Caco-2 (cell line): ENCODE data around the gene AGPAT3. TPM values are rescaled to one million over a fixed set of nuclear protein-coding genes. Genes with fewer than 3 reads are reported as not detected.
"Not testable (repeated sequence)": the region's sequence is repeated elsewhere in the genome, so short reads cannot be mapped to it uniquely, and the experiment has no call there.

Experiments
- BruUV-seq: library from RNA; stranded (reverse); fragments of 400-500 nt; replicated peaks from 2 replicates; lab custom pipeline; 2021; lab: Mats Ljungman, UMichigan
- CTCF ChIA-PET: fragments of 300-600 bp; sonication (Branson Sonifier 250); formaldehyde crosslinking; loops from one replicate; lab custom pipeline; 2022; ENCODE audit warnings: antibody characterized with exemption; lab: Charles Lee
- POLR2A ChIA-PET: fragments of 300-600 bp; sonication (Branson Sonifier 250); formaldehyde crosslinking; loops from one replicate; lab custom pipeline; 2022; ENCODE audit warnings: antibody characterized with exemption; lab: Charles Lee
- DNase-seq, 2 experiments: peaks; one replicate each; pipeline versions ENCODE4 v3.0.0 to v3.0.0-alpha.2; 2020 to 2022
- H3K27me3 ChIP-seq: replicated peaks from 2 replicates; pipeline ENCODE4 v1.6.0; 2011; ENCODE audit warnings: low read length; ENCODE audit not compliant: control insufficient read depth, insufficient read depth
- H3K36me3 ChIP-seq: 2 replicates; pipeline ENCODE4 v1.5.1; 2011; ENCODE audit warnings: low read length; ENCODE audit not compliant: control insufficient read depth, insufficient read depth
- H3K4me1 ChIP-seq: fragments of 250-450 bp; sonication (Bioruptor Pico); 2 replicates; pipeline ENCODE4 v1.5.1; 2020; ENCODE audit warnings: mild to moderate bottlenecking
- H3K4me3 ChIP-seq: 2 replicates; pipeline ENCODE4 v1.5.1; 2011; ENCODE audit warnings: low read depth, mild to moderate bottlenecking, control low read depth, low read length
- H3K9me3 ChIP-seq: fragments of 250-450 bp; sonication (Bioruptor Pico); 2 replicates; pipeline ENCODE4 v1.5.1; 2020; ENCODE audit warnings: mild to moderate bottlenecking, moderate library complexity
- H3K27ac Mint-ChIP-seq: one replicate; pipeline ENCODE4 v1.8.0; 2022; ENCODE audit warnings: mixed read lengths; ENCODE audit not compliant: unreplicated experiment
- H3K27me3 Mint-ChIP-seq: one replicate; pipeline ENCODE4 v1.8.0; 2022; ENCODE audit warnings: mixed read lengths; ENCODE audit not compliant: insufficient read depth, unreplicated experiment
- H3K36me3 Mint-ChIP-seq: one replicate; pipeline ENCODE4 v1.8.0; 2022; ENCODE audit warnings: mild to moderate bottlenecking, mixed read lengths; ENCODE audit not compliant: insufficient read depth, unreplicated experiment
- H3K4me1 Mint-ChIP-seq: one replicate; pipeline ENCODE4 v1.8.0; 2022; ENCODE audit warnings: low read depth, mixed read lengths; ENCODE audit not compliant: unreplicated experiment
- H3K4me3 Mint-ChIP-seq: one replicate; pipeline ENCODE4 v1.8.0; 2022; ENCODE audit warnings: mild to moderate bottlenecking, moderate library complexity, mixed read lengths; ENCODE audit not compliant: unreplicated experiment
- H3K9me3 Mint-ChIP-seq: one replicate; pipeline ENCODE4 v1.8.0; 2022; ENCODE audit warnings: mixed read lengths; ENCODE audit not compliant: unreplicated experiment
- CTCF ChIP-seq, 2 experiments: fragments of 200-600 bp in 1 of 2; IDR thresholded peaks; 1 replicate in 1 of 2; 2 replicates in 1 of 2; pipeline versions ENCODE4 v1.5.1 to v1.8.0; 2011 to 2022; ENCODE audit warnings: antibody characterized with exemption in 1 of 2, control low read depth in 1 of 2, inconsistent platforms in 1 of 2, low read depth in 1 of 2, low read length in 1 of 2, mild to moderate bottlenecking in 1 of 2, moderate library complexity in 1 of 2; ENCODE audit not compliant: insufficient read depth in 1 of 2, severe bottlenecking in 1 of 2, unreplicated experiment in 1 of 2
- intact Hi-C: fragments of 100-400 bp; cut with micrococcal nuclease; formaldehyde crosslinking; loops from one replicate; pipeline ENCODE4 v1.10.0; 2022; ENCODE audit not compliant: unreplicated experiment
- total RNA-seq: library from RNA; stranded (reverse); gene quantifications from 2 replicates; pipeline ENCODE4 v1.2.3, GENCODE V29; 2022

The AGPAT3 gene
- total RNA-seq, 1 experiment from 2014 or later = 61.8 TPM

GRCh38 chr21:43820466-43820865 is 44.6 kb upstream of the AGPAT3 start:
- no peak for DNase-seq
- H3K4me1 Mint-ChIP-seq = peaks cover 7% of the 10 kb centered on the region

GRCh38 chr21:43822166-43822565 is 42.9 kb upstream of the AGPAT3 start:
- H3K27me3 ChIP-seq, H3K36me3 ChIP-seq, intact Hi-C loops, H3K9me3 Mint-ChIP-seq, H3K4me3 Mint-ChIP-seq, DNase-seq, H3K4me1 ChIP-seq, H3K4me3 ChIP-seq, POLR2A ChIA-PET, H3K36me3 Mint-ChIP-seq, H3K9me3 ChIP-seq, BruUV-seq, H3K27ac Mint-ChIP-seq, H3K27me3 Mint-ChIP-seq, H3K4me1 Mint-ChIP-seq, CTCF ChIA-PET: not testable (repeated sequence)

More at GRCh38 chr21:43820466-43820865, 44.6 kb upstream of the AGPAT3 start:
- Histone ChIP-seq H3K4me1 (no peaks in the 10 kb centered on the region), H3K9me3 (no peaks in the 10 kb centered on the region), H3K36me3 (no peaks in the 10 kb centered on the region), H3K27me3 (no peaks in the 10 kb centered on the region), H3K4me3 (no peak overlapping the region)
- ChIA-PET CTCF (interaction anchor here (1.0 kb wide), 1 partner anchor 155 kb away, joined by 3 read pairs; no protein-coding TSS in a partner anchor), POLR2A (no interaction called here)
- no peak for TF ChIP-seq CTCF (IDR thresholded peaks at IDR 0.05; ENCODE audit: insufficient read depth in 1 of 2, low read depth in 1 of 2, low read length in 1 of 2, severe bottlenecking in 1 of 2, unreplicated experiment in 1 of 2)
- intact Hi-C loops = no loop called here
- Mint-ChIP-seq H3K4me3 (no peak overlapping the region), H3K27ac (no peak overlapping the region), H3K36me3 (no peaks in the 10 kb centered on the region), H3K27me3 (no peaks in the 10 kb centered on the region), H3K9me3 (no peaks in the 10 kb centered on the region)
- BruUV-seq = no TSS peak

GRCh38 chr21:43822741-43823140 is 42.3 kb upstream of the AGPAT3 start:
- H3K36me3 Mint-ChIP-seq, H3K4me3 Mint-ChIP-seq, H3K4me3 ChIP-seq, H3K36me3 ChIP-seq, H3K27me3 ChIP-seq, POLR2A ChIA-PET, CTCF ChIA-PET, H3K27ac Mint-ChIP-seq, BruUV-seq, H3K9me3 Mint-ChIP-seq, DNase-seq, H3K4me1 Mint-ChIP-seq, intact Hi-C loops, H3K9me3 ChIP-seq, H3K27me3 Mint-ChIP-seq, H3K4me1 ChIP-seq: not testable (repeated sequence)

GRCh38 chr21:43824333-43825241 is 40.4 kb upstream of the AGPAT3 start:
- BruUV-seq = no TSS peak
- Histone ChIP-seq H3K4me3 (no peak overlapping the region), H3K27me3 (no peaks in the 10 kb centered on the region), H3K4me1 (no peaks in the 10 kb centered on the region), H3K9me3 (no peaks in the 10 kb centered on the region), H3K36me3 (no peaks in the 10 kb centered on the region)
- no peak overlapping the region for H3K27ac Mint-ChIP-seq
- CTCF ChIA-PET = no interaction called here
- POLR2A ChIA-PET = no interaction called here
- no peaks in the 10 kb centered on the region for H3K4me1 Mint-ChIP-seq
- intact Hi-C loops = no loop called here
- DNase-seq = no peak
- TF ChIP-seq CTCF (IDR thresholded peaks at IDR 0.05; ENCODE audit: insufficient read depth in 1 of 2, low read depth in 1 of 2, low read length in 1 of 2, severe bottlenecking in 1 of 2, unreplicated experiment in 1 of 2) = no peak
- no peaks in the 10 kb centered on the region for H3K27me3 Mint-ChIP-seq
- H3K4me3 Mint-ChIP-seq = no peak overlapping the region
- no peaks in the 10 kb centered on the region for H3K36me3 Mint-ChIP-seq
- H3K9me3 Mint-ChIP-seq = no peaks in the 10 kb centered on the region
